H1 (cell line): ENCODE measurements around the gene MACROD1.

Experiments used
- BACH1 ChIP-seq: IDR thresholded peaks from 2 replicates; pipeline ENCODE4 v1.6.1; 2012; ENCODE audit warnings: low read length, improper control_type of control experiment
- CTCF ChIP-seq, 3 experiments: IDR thresholded peaks; 1 replicate in 2 of 3; 2 replicates in 1 of 3; pipeline versions ENCODE4 v1.5.1 to v1.6.1; 2011; ENCODE audit warnings: low read length in 3 of 3, mild to moderate bottlenecking in 3 of 3, inconsistent platforms in 2 of 3, low read depth in 1 of 3, moderate library complexity in 1 of 3; ENCODE audit not compliant: insufficient read depth in 1 of 3; ENCODE audit errors: control extremely low read depth in 1 of 3
- POLR2A ChIP-seq, 2 experiments: IDR thresholded peaks; 1 replicate in 1 of 2; 2 replicates in 1 of 2; pipeline ENCODE4 v1.6.1; 2011; ENCODE audit warnings: low read depth in 2 of 2, low read length in 2 of 2, mild to moderate bottlenecking in 2 of 2; ENCODE audit errors: control extremely low read depth in 1 of 2
- SUZ12 ChIP-seq: fragments of 200-600 bp; sonication (generic); IDR thresholded peaks from 2 replicates; pipeline ENCODE4 v1.6.1; 2012; ENCODE audit warnings: mild to moderate bottlenecking, inconsistent platforms, low read length, moderate library complexity, mixed read lengths
- TCF12 ChIP-seq: IDR thresholded peaks from 2 replicates; pipeline ENCODE4 v1.6.1; 2011; ENCODE audit warnings: low read depth, mild to moderate bottlenecking, low read length
- USF2 ChIP-seq: IDR thresholded peaks from 2 replicates; pipeline ENCODE4 v1.6.1; 2011; ENCODE audit warnings: low read length, improper control_type of control experiment
- ZNF274 ChIP-seq: IDR thresholded peaks from 2 replicates; pipeline ENCODE4 v1.7.0; 2012; ENCODE audit warnings: low read length, borderline replicate concordance; ENCODE audit errors: extremely low read depth

DNA sequence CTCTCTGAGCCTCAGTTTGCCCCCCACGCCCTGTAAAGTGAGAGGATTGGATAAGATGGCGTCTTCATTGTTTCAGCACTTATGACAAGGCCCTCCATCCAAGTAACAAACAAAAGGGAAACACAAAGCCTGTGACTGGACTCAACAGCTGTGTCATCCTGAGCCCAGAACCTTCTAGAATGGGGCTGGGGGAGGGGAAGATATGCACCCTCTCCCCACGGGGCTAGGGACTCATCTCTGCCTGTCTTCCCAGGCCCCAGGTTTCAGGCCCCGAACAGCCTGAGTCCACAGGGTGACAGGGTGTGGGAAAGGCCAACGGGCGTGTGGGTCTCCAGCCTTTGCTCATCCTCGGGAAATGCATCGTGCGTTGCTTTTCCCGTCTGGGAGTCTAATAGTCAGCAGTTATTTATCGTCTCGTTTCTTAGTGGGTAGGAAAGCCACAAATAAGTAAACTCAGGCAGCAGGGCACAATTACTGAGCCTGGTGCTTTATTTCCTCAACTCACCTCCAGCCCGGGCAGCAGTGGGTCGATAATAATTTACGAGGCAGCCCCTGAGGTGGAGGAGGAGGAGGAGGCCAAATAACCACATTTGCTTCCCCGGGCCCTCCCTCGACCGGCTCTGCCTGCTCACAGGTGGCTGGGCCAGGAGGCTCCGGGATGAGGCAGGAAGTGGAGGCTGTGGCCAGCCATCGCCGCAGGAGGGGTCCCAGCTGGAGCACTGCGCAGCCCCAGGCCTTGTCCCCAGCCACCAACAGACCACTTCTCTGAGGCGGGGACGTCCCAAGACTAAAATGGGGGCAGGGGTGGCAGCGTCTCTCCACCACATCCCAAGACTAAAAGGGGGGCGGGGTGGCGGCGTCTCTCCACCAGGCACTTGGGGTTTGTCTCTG is 75.8 kb downstream of the MACROD1 start:
- TF ChIP-seq CTCF (IDR thresholded peaks at IDR 0.05; ENCODE audit: control extremely low read depth in 1 of 3, insufficient read depth in 1 of 3, low read depth in 1 of 3, low read length in 3 of 3): no peak
- TF ChIP-seq USF2: no peak
- no peak for TF ChIP-seq ZNF274
- no peak for TF ChIP-seq POLR2A (IDR thresholded peaks at IDR 0.05; ENCODE audit: control extremely low read depth in 1 of 2, low read depth in 2 of 2, low read length in 2 of 2)
- no peak for TF ChIP-seq SUZ12
- TF ChIP-seq BACH1: no peak
- TF ChIP-seq TCF12: no peak
